ENCODE data around the gene CELA2A. TPM values are rescaled to one million over a fixed set of nuclear protein-coding genes. Genes with fewer than 3 reads are reported as not detected.

CELA2A gene
- total RNA-seq, 2 experiments from 2014 or later, result not detected

- CTCF ChIA-PET, result no interaction called here
- intact Hi-C loops (cut with DNase I, micrococcal nuclease), result no loop called here
- Mint-ChIP-seq H3K4me3 (no peak overlapping the region), H3K4me1 (ENCODE audit: low read depth) (peaks cover 9% of the 10 kb centered on the region), H3K27ac (no peak overlapping the region), H3K36me3 (ENCODE audit: low read depth) (peaks cover 41% of the 10 kb centered on the region), H3K9me3 (no peaks in the 10 kb centered on the region), H3K27me3 (no peaks in the 10 kb centered on the region)
- Histone ChIP-seq H3K27ac (ENCODE audit: low read depth in 1 of 2, low read length in 2 of 2) (no peak overlapping the region), H3K4me3 (ENCODE audit: low read length) (no peak overlapping the region), H3K27me3 (ENCODE audit: control insufficient read depth in 1 of 2, insufficient read depth in 2 of 2, low read length in 2 of 2) (no peaks in the 10 kb centered on the region), H3K36me3 (ENCODE audit: insufficient read depth, low read length) (peaks cover 31% of the 10 kb centered on the region), H3K9me3 (ENCODE audit: control insufficient read depth in 1 of 2, insufficient read depth in 1 of 2, low read length in 2 of 2) (no peaks in the 10 kb centered on the region), H3K4me1 (ENCODE audit: insufficient read depth, low read length) (no peaks in the 10 kb centered on the region)
- DNase-seq (no peak), ATAC-seq (ENCODE audit: poor library complexity) (no peak)
- no peak for TF ChIP-seq CTCF (IDR thresholded peaks at IDR 0.05)
- POLR2A ChIA-PET, result no interaction called here
Measured at GRCh38 chr1:15507278-15507677, 50.7 kb downstream of the CELA2A start.

GRCh38 chr1:15508700-15509487, 52.4 kb downstream of the CELA2A start:
- H3K36me3 ChIP-seq (ENCODE audit: insufficient read depth, low read length), result peaks cover 36% of the 10 kb centered on the region
- Mint-ChIP-seq H3K27me3 (no peaks in the 10 kb centered on the region), H3K27ac (no peak overlapping the region), H3K4me1 (ENCODE audit: low read depth) (peaks cover 10% of the 10 kb centered on the region), H3K9me3 (no peaks in the 10 kb centered on the region), H3K36me3 (ENCODE audit: low read depth) (peaks cover 50% of the 10 kb centered on the region), H3K4me3 (no peak overlapping the region)
- no peak for TF ChIP-seq CTCF (IDR thresholded peaks at IDR 0.05)
- DNase-seq (no peak), ATAC-seq (ENCODE audit: poor library complexity) (no peak)
- ChIA-PET POLR2A (no interaction called here), CTCF (no interaction called here)
- H3K4me3 ChIP-seq (ENCODE audit: low read length), result no peak overlapping the region
- no peak overlapping the region for H3K27ac ChIP-seq (ENCODE audit: low read depth in 1 of 2, low read length in 2 of 2)
- intact Hi-C loops (cut with DNase I, micrococcal nuclease), result no loop called here
- no peaks in the 10 kb centered on the region for H3K27me3 ChIP-seq (ENCODE audit: control insufficient read depth in 1 of 2, insufficient read depth in 2 of 2, low read length in 2 of 2)
- H3K4me1 ChIP-seq (ENCODE audit: insufficient read depth, low read length), result no peaks in the 10 kb centered on the region
- H3K9me3 ChIP-seq (ENCODE audit: control insufficient read depth in 1 of 2, insufficient read depth in 1 of 2, low read length in 2 of 2), result no peaks in the 10 kb centered on the region

- ChIA-PET CTCF (no interaction called here), POLR2A (no interaction called here)
- intact Hi-C loops (cut with DNase I, micrococcal nuclease), result no loop called here
- Mint-ChIP-seq H3K27ac (no peak overlapping the region), H3K4me1 (ENCODE audit: low read depth) (peaks cover 17% of the 10 kb centered on the region), H3K9me3 (no peaks in the 10 kb centered on the region), H3K36me3 (ENCODE audit: low read depth) (peaks cover 51% of the 10 kb centered on the region), H3K4me3 (no peak overlapping the region), H3K27me3 (no peaks in the 10 kb centered on the region)
- H3K27ac ChIP-seq (ENCODE audit: low read depth in 1 of 2, low read length in 2 of 2), result no peak overlapping the region
- H3K27me3 ChIP-seq (ENCODE audit: control insufficient read depth in 1 of 2, insufficient read depth in 2 of 2, low read length in 2 of 2), result no peaks in the 10 kb centered on the region
- peaks cover under 1% of the 10 kb centered on the region for H3K4me1 ChIP-seq (ENCODE audit: insufficient read depth, low read length)
- peaks cover 36% of the 10 kb centered on the region for H3K36me3 ChIP-seq (ENCODE audit: insufficient read depth, low read length)
- no peak for ATAC-seq (ENCODE audit: poor library complexity)
- no peak overlapping the region for H3K4me3 ChIP-seq (ENCODE audit: low read length)
- TF ChIP-seq CTCF (IDR thresholded peaks at IDR 0.05), result no peak
- no peaks in the 10 kb centered on the region for H3K9me3 ChIP-seq (ENCODE audit: control insufficient read depth in 1 of 2, insufficient read depth in 1 of 2, low read length in 2 of 2)
- DNase-seq, result no peak
Measured at GRCh38 chr1:15509586-15509985, 53.1 kb downstream of the CELA2A start.

Measured in CD4-positive, alpha-beta T cell (primary cell).